OCI-LY3 (cell line): ENCODE results near the gene OSBPL3.

Source experiments
- EZH2phosphoT487 ChIP-seq: fragments of 200-600 bp; shearing (Covaris generic); IDR thresholded peaks from 2 replicates; pipeline ENCODE4 v1.6.1; 2018; ENCODE audit warnings: antibody characterized with exemption, mixed run types, low read depth
- TF ChIP-seq, protein P1 (sequence below): fragments of 200-600, 300-600 bp; sonication (generic); IDR thresholded peaks from 2 replicates; pipeline ENCODE4 v1.5.1; 2014; ENCODE audit warnings: antibody characterized with exemption, low read length, low read depth

DNA sequence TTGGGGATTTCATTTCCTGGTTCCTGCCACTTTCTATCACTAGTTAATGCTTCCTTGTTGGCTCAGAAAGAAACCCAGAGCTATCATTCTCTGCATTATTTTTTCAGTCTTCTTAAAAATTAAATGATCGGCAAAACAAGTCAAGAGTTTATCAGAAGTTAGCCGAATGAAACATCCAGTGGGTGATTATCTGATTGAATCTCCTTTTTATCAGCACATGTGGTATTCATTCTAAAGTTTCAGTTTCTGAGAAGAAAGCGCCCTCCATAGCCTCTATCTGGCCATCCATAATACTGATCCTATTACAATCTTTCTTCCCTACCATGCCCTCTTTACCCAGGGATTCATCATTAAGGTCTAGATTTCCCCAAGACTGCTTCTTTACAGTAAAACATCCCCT is 71.8 kb downstream of the OSBPL3 start:
- TF ChIP-seq, protein P1, sequence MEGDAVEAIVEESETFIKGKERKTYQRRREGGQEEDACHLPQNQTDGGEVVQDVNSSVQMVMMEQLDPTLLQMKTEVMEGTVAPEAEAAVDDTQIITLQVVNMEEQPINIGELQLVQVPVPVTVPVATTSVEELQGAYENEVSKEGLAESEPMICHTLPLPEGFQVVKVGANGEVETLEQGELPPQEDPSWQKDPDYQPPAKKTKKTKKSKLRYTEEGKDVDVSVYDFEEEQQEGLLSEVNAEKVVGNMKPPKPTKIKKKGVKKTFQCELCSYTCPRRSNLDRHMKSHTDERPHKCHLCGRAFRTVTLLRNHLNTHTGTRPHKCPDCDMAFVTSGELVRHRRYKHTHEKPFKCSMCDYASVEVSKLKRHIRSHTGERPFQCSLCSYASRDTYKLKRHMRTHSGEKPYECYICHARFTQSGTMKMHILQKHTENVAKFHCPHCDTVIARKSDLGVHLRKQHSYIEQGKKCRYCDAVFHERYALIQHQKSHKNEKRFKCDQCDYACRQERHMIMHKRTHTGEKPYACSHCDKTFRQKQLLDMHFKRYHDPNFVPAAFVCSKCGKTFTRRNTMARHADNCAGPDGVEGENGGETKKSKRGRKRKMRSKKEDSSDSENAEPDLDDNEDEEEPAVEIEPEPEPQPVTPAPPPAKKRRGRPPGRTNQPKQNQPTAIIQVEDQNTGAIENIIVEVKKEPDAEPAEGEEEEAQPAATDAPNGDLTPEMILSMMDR = no peak
- TF ChIP-seq EZH2phosphoT487 = no peak
